NOMO-1 treated with DMSO at 0.1 percent for 48 hours (cell line): Measurements from ENCODE around the gene APOC4.

ENCODE experiments used
- DNase-seq: peaks from one replicate; lab custom pipeline; 2025; ENCODE audit not compliant: unreplicated experiment; lab: John Stamatoyannopoulos, UW

Gene APOC4

GRCh38 chr19:44992336-44993163 is 50.5 kb downstream of the APOC4 start:
- no peak for DNase-seq

DNA sequence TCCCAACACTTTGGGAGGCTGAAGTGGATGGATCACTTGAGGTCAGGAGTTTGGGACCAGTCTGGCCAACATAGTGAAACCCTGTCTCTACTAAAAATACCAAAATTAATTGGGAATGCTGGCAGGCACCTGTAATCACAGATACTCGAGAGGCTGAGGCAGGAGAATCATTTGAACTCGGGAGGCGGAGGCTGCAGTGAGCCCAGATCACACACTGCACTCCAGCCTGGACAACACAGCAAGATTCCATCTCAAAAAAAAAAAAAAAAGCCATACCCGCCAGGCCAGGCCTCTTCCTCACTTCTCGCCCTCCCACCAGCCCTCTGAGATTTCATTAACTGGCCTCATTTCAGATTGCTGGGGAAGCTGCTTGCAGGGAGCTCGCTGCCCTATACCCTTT is 51.5 kb downstream of the APOC4 start:
- no peak for DNase-seq

DNA sequence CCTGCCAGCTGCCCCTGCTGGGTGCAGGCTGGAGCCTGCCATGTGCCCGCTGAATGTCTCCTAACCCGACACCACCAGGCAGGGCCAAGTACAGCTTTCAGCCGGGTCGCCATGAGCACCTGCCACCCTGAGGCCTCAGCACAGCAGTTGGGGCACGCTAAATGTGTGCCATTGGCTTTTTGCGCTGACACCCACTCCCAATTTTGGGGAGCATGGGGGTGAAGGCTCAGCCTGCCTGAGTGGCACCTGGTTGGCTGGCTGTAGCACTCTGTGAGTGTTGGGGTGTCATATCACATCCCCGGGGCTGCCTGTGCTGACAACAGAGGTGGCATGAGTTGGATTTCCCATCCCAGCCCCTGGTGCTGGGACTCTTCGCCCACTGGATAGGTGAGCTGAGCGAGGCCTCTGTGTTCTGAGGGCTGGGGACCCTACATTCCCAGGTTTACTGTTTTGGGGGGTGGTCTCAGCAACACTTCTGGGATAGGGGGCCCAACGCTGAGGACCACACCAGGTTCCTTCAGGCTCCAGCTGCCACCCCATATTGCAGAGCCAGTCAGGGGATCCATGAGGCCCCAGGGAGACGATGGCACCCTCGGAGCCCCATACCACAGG is 52.0 kb downstream of the APOC4 start:
- no peak for DNase-seq
